NCI-H2171 (cell line): Measurements from ENCODE around the gene NEO1.

Source experiments
- DNase-seq: peaks from one replicate; lab custom pipeline; 2025; lab: John Stamatoyannopoulos, UW

Gene NEO1

GRCh38 chr15:73028831-73029451 lies 23.3 kb upstream of the NEO1 start:
- no peak for DNase-seq

- no peak for DNase-seq
Measured at GRCh38 chr15:73030122-73030679, 22.1 kb upstream of the NEO1 start.

GRCh38 chr15:73031648-73032047 lies 20.6 kb upstream of the NEO1 start:
- DNase-seq: no peak

GRCh38 chr15:73033611-73034010 lies 18.7 kb upstream of the NEO1 start:
- no peak for DNase-seq

- DNase-seq: peak; percentile 90
Measured at GRCh38 chr15:73034221-73034620, 18.0 kb upstream of the NEO1 start.

GRCh38 chr15:73035221-73035620 lies 17.0 kb upstream of the NEO1 start:
- no peak for DNase-seq

GRCh38 chr15:73038220-73038619 lies 14.0 kb upstream of the NEO1 start:
- no peak for DNase-seq

- no peak for DNase-seq
Measured at GRCh38 chr15:73046073-73046472, 6.2 kb upstream of the NEO1 start.

GRCh38 chr15:73047882-73048281 lies 4.4 kb upstream of the NEO1 start:
- DNase-seq: no peak

GRCh38 chr15:73048624-73049295 lies 3.5 kb upstream of the NEO1 start:
- DNase-seq: no peak

GRCh38 chr15:73049564-73050215 lies 2.6 kb upstream of the NEO1 start:
- no peak for DNase-seq

GRCh38 chr15:73050561-73051295 lies 1.5 kb upstream of the NEO1 start:
- DNase-seq: no peak

GRCh38 chr15:73051391-73051806 lies 864 bp upstream of the NEO1 start:
- peak; percentile 15 for DNase-seq

GRCh38 chr15:73052653-73053397 lies 562 bp downstream of the NEO1 start:
- peak; percentile 87 for DNase-seq

- DNase-seq: no peak
Measured at GRCh38 chr15:73053398-73053723, 1.1 kb downstream of the NEO1 start.

GRCh38 chr15:73054417-73054953 lies 2.2 kb downstream of the NEO1 start:
- DNase-seq: no peak

GRCh38 chr15:73056460-73056859 lies 4.2 kb downstream of the NEO1 start:
- no peak for DNase-seq

GRCh38 chr15:73058437-73058836 lies 6.2 kb downstream of the NEO1 start:
- no peak for DNase-seq

- DNase-seq: no peak
Measured at GRCh38 chr15:73065114-73065513, 12.9 kb downstream of the NEO1 start.

- DNase-seq: peak; percentile 72
Measured at GRCh38 chr15:73069109-73069508, 16.8 kb downstream of the NEO1 start.

GRCh38 chr15:73072894-73073293 lies 20.6 kb downstream of the NEO1 start:
- no peak for DNase-seq

- no peak for DNase-seq
Measured at GRCh38 chr15:73074241-73074640, 22.0 kb downstream of the NEO1 start.
